GM12878 (cell line): Measurements from ENCODE around the gene PAX9. TPM values are rescaled to one million over a fixed set of nuclear protein-coding genes. Genes with fewer than 3 reads are reported as not detected.
"Not testable (repeated sequence)": the region's sequence is repeated elsewhere in the genome, so short reads cannot be mapped to it uniquely, and the experiment has no call there.

Experiments used
- ATAC-seq: fragments of 200-7000 bp; cut with Tn5 transposase; 3 replicates; pipeline ENCODE4 v1.9.1; 2020; ENCODE audit warnings: mild to moderate bottlenecking, moderate library complexity
- BruUV-seq: library from RNA; stranded (reverse); fragments of 400-500 nt; replicated peaks from 2 replicates; lab custom pipeline; 2021; lab: Mats Ljungman, UMichigan
- CTCF ChIA-PET: fragments of 300-600 bp; sonication (Branson Sonifier 250); formaldehyde crosslinking; extraction: SDS; loops from one replicate; lab custom pipeline; 2021; ENCODE audit warnings: inconsistent platforms; lab: Yijun Ruan, JAX
- POLR2A ChIA-PET: fragments of 350-600 bp; formaldehyde crosslinking; extraction: SDS; loops from one replicate; lab custom pipeline; 2021; ENCODE audit warnings: inconsistent platforms; lab: Charles Lee
- RAD21 ChIA-PET: fragments of 300-600 bp; sonication (Branson Sonifier 250); formaldehyde crosslinking; loops from one replicate; lab custom pipeline; 2023; ENCODE audit warnings: antibody characterized with exemption; ENCODE audit not compliant: unreplicated experiment; lab: Charles Lee
- SMC1A ChIA-PET: fragments of 300-600 bp; sonication (Branson Sonifier 250); formaldehyde crosslinking; loops from one replicate; lab custom pipeline; 2023; ENCODE audit not compliant: unreplicated experiment, uncharacterized antibody; lab: Charles Lee
- DNase-seq: peaks from one replicate; pipeline ENCODE4 v3.0.0-alpha.2; 2011; ENCODE audit warnings: low read depth, low spot score
- FAIRE-seq: peaks from 3 replicates; lab custom pipeline; 2011; peaks lifted over from hg19 to GRCh38; lab: Jason Lieb, UNC
- H2AFZ ChIP-seq: 2 replicates; pipeline ENCODE4 v1.6.0; 2011; ENCODE audit warnings: low read depth, low read length, control low read depth; ENCODE audit not compliant: control insufficient read depth
- H3K27ac ChIP-seq: 2 replicates; pipeline ENCODE4 v1.5.1; 2011; ENCODE audit warnings: control low read depth; ENCODE audit not compliant: control insufficient read depth, insufficient read depth
- H3K27me3 ChIP-seq, 2 experiments: replicated peaks in 1 of 2; 2 replicates each; pipeline versions ENCODE4 v1.6.0 to v1.6.1; 2011; ENCODE audit warnings: low read length in 1 of 2; ENCODE audit not compliant: control insufficient read depth in 2 of 2, insufficient read depth in 2 of 2
- H3K36me3 ChIP-seq, 2 experiments: 2 replicates each; pipeline ENCODE4 v1.5.1; 2011; ENCODE audit warnings: low read length in 1 of 2; ENCODE audit not compliant: control insufficient read depth in 2 of 2, insufficient read depth in 2 of 2
- H3K4me1 ChIP-seq: 2 replicates; pipeline ENCODE4 v1.6.1; 2011; ENCODE audit warnings: mild to moderate bottlenecking, low read length, moderate library complexity, mixed read lengths; ENCODE audit not compliant: control insufficient read depth, insufficient read depth
- H3K4me2 ChIP-seq: 2 replicates; pipeline ENCODE4 v1.6.0; 2011; ENCODE audit warnings: control low read depth; ENCODE audit not compliant: control insufficient read depth, insufficient read depth
- H3K4me3 ChIP-seq: fragments of 200-600 bp; sonication (generic); 2 replicates; pipeline ENCODE4 v1.5.1; 2016
- H3K79me2 ChIP-seq: 2 replicates; pipeline ENCODE4 v1.6.0; 2011; ENCODE audit warnings: low read length; ENCODE audit not compliant: control insufficient read depth, insufficient read depth
- H3K9ac ChIP-seq: 2 replicates; pipeline ENCODE4 v1.8.0; 2011; ENCODE audit warnings: low read length, control low read depth, mixed read lengths; ENCODE audit not compliant: control insufficient read depth, insufficient read depth
- H3K9me3 ChIP-seq: replicated peaks from 3 replicates; pipeline ENCODE4 v1.5.1; 2011; ENCODE audit warnings: mild to moderate bottlenecking, low read length; ENCODE audit not compliant: control insufficient read depth, insufficient read depth
- H4K20me1 ChIP-seq: 2 replicates; pipeline ENCODE4 v1.6.0; 2011; ENCODE audit not compliant: control insufficient read depth, insufficient read depth
- BMI1 ChIP-seq: fragments of 450-650 bp; IDR thresholded peaks from 2 replicates; pipeline ENCODE4 v1.6.1; 2016; ENCODE audit warnings: mild to moderate bottlenecking, moderate library complexity, borderline replicate concordance
- CBX5 ChIP-seq: sonication (generic); IDR thresholded peaks from 2 replicates; pipeline ENCODE4 v1.6.1; 2016; ENCODE audit warnings: low read depth, moderate library complexity, mild to moderate bottlenecking, inconsistent platforms
- CREB1 ChIP-seq: IDR thresholded peaks from 2 replicates; pipeline ENCODE4 v1.6.1; 2012; ENCODE audit warnings: low read depth, mild to moderate bottlenecking, inconsistent platforms
- MYB ChIP-seq: fragments of 150-350 bp; IDR thresholded peaks from 2 replicates; pipeline ENCODE4 v1.6.1; 2014; ENCODE audit warnings: mild to moderate bottlenecking, low read depth, low read length, borderline replicate concordance
- POLR2AphosphoS5 ChIP-seq: IDR thresholded peaks from 2 replicates; pipeline ENCODE4 v1.6.1; 2011; ENCODE audit warnings: mild to moderate bottlenecking, low read length, inconsistent platforms
- RB1 ChIP-seq: fragments of 450-650 bp; formaldehyde crosslinking; IDR thresholded peaks from 2 replicates; pipeline ENCODE4 v1.6.1; 2017; ENCODE audit warnings: mild to moderate bottlenecking, borderline replicate concordance
- SMAD1 ChIP-seq: fragments of 450-650 bp; IDR thresholded peaks from 2 replicates; pipeline ENCODE4 v1.6.1; 2018; ENCODE audit warnings: mild to moderate bottlenecking, low read depth; ENCODE audit not compliant: partially characterized antibody
- TARDBP ChIP-seq: IDR thresholded peaks from 2 replicates; pipeline ENCODE4 v1.6.1; 2016; ENCODE audit warnings: borderline replicate concordance
- TBL1XR1 ChIP-seq: IDR thresholded peaks from 2 replicates; pipeline ENCODE4 v1.6.1; 2012; ENCODE audit warnings: low read depth, low read length, improper control_type of control experiment
- YY1 ChIP-seq: IDR thresholded peaks from 2 replicates; pipeline ENCODE4 v1.6.1; 2011; ENCODE audit warnings: low read depth, mild to moderate bottlenecking, low read length
- WGBS: methylation state at CpG from one replicate; pipeline ENCODE4 v1.1.6; 2016; ENCODE audit warnings: low lambda C conversion rate; ENCODE audit not compliant: insufficient replicate concordance, insufficient coverage; ENCODE audit errors: missing lambda C conversion rate; 5-methylcytosine and 5-hydroxymethylcytosine counted together
- in situ Hi-C: fragments of 300-500 bp; cut with MboI; formaldehyde crosslinking; loops from 9 replicates; pipeline ENCODE4 v1.14.3; 2018; ENCODE audit warnings: mixed read lengths
- intact Hi-C: fragments of 100-400 bp; cut with micrococcal nuclease; formaldehyde crosslinking; loops from one replicate; pipeline ENCODE4 v1.14.2; 2022; ENCODE audit not compliant: unreplicated experiment
- polyA plus RNA-seq, 11 experiments: library from polyadenylated mRNA; depleted of rRNA in 4 of 11; unstranded in 6 of 11; stranded (reverse) in 5 of 11; fragments of >200 nt; fragmentation: Nextera tagmentation in 4 of 11; fragmentation: Illumina TruSeq in 1 of 11; extraction: Ambion mirVana in 4 of 11; extraction: Trizol in 1 of 11; gene quantifications; 1 replicate in 1 of 11; 2 replicates in 10 of 11; pipeline versions ENCODE4 v1.2.1 to v1.2.3, GENCODE V29; 2011 to 2016; ENCODE audit warnings: inconsistent platforms in 2 of 11, missing spikeins in 2 of 11, low read depth in 1 of 11
- total RNA-seq, 4 experiments: library from RNA; depleted of rRNA in 3 of 4; stranded (reverse); fragments of >200 nt in 3 of 4; fragmentation: Illumina TruSeq in 1 of 4; extraction: Trizol in 1 of 4; gene quantifications; 2 replicates each; pipeline versions ENCODE4 v1.2.1 to v1.2.3, GENCODE V29; 2013 to 2021
- TF ChIP-seq, protein P1 (sequence below): fragments of 450-650 bp; formaldehyde crosslinking; IDR thresholded peaks from 2 replicates; pipeline ENCODE4 v1.5.0; 2022; ENCODE audit warnings: mild to moderate bottlenecking, missing genetic modification characterization

The PAX9 gene
- total and polyA plus RNA-seq, 10 of the 15 experiments (the other 5 are each of a cell fraction or from before 2014, with no cell fraction given) = 0.03 to 8.2 (median 0.09) TPM; not detected in 3

DNA sequence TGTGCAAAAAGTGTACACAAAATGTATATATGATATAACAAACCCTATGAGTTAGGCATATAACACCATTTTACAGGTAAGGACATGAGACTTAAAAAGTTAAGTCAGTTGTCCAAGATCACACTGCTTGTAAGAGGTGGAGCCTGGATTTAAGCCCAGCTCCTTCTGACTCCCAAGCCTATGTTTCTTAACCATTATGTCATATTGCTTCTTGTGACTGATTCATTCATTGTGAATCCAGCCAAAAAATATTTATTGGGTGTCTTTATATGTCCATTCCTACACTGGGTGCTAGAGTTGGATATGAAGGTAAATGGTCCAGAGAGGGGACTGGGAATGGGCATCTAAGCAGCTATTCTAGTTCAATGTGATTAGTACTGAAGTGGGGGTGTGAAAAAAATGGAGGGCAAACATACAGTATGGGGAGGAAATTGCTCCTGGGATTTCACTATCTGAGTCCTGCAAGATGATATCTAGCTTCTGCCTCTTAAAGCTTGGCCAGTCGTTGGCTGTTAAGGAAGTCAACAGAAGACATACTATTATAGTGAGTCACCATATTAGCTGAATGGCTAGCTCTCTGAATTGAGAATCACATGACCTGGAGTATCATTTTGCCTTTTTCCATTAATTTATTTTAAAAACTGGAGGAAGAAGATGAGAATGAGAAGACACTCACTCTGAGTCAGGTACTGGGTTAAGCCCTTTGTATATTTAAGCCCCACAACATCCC lies 28.8 kb downstream of the PAX9 start:
- ChIA-PET SMC1A (no interaction called here), POLR2A (no interaction called here)
- 7% methylated on average over 1 of the region's 1 CpG for WGBS

DNA sequence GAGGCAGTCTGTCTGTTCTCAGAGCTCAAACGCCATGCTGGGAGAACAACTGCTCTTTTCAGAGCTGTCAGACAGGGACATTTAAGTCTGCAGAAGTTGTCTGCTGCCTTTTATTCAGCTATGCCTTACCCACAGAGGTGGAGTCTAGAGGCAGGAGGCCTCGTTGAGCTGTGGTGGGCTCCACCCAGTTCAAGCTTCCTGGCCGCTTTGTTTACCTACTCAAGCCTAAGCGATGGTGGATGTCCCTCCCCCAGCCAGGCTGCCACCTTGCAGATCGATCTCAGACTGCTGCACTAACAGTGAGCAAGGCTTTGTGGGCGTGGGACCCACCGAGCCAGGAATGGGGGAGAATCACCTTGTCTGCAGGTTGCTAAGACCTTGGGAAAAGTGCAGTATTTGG lies 37.8 kb downstream of the PAX9 start:
- BruUV-seq, H3K9me3 ChIP-seq, intact Hi-C loops, DNase-seq, SMC1A ChIA-PET, H3K36me3 ChIP-seq, FAIRE-seq, in situ Hi-C loops, POLR2A ChIA-PET, H2AFZ ChIP-seq, H3K27ac ChIP-seq, H3K79me2 ChIP-seq, H3K27me3 ChIP-seq, H3K4me2 ChIP-seq, RAD21 ChIA-PET, H3K9ac ChIP-seq, ATAC-seq, H3K4me3 ChIP-seq, H3K4me1 ChIP-seq, H4K20me1 ChIP-seq: not testable (repeated sequence)
- CTCF ChIA-PET = interaction anchor here (0.8 kb wide), 1 partner anchor 43 kb away, joined by 3 read pairs; no protein-coding TSS in a partner anchor
- 30% methylated on average over 7 of the region's 7 CpGs for WGBS

More for the DNA sequence above, 28.8 kb downstream of the PAX9 start:
- intact Hi-C loops = no loop called here
- H3K4me2 ChIP-seq = no peak overlapping the region
- no peak overlapping the region for H3K4me3 ChIP-seq
- H3K27ac ChIP-seq = no peak overlapping the region
- no peaks in the 10 kb centered on the region for H3K79me2 ChIP-seq
- in situ Hi-C loops = no loop called here
- no peaks in the 10 kb centered on the region for H3K9me3 ChIP-seq
- ChIA-PET CTCF (interaction anchor here (1.6 kb wide), 1 partner anchor 251 kb away, joined by 4 read pairs; no protein-coding TSS in a partner anchor), RAD21 (no interaction called here)
- no peak overlapping the region for H2AFZ ChIP-seq
- no peak for FAIRE-seq
- no TSS peak for BruUV-seq
- TF ChIP-seq YY1 (no peak), TARDBP (no peak), SMAD1 (no peak), CBX5 (no peak), CREB1 (no peak), BMI1 (no peak), POLR2AphosphoS5 (no peak), RB1 (no peak), TBL1XR1 (no peak), MYB (no peak)
- TF ChIP-seq, protein P1, sequence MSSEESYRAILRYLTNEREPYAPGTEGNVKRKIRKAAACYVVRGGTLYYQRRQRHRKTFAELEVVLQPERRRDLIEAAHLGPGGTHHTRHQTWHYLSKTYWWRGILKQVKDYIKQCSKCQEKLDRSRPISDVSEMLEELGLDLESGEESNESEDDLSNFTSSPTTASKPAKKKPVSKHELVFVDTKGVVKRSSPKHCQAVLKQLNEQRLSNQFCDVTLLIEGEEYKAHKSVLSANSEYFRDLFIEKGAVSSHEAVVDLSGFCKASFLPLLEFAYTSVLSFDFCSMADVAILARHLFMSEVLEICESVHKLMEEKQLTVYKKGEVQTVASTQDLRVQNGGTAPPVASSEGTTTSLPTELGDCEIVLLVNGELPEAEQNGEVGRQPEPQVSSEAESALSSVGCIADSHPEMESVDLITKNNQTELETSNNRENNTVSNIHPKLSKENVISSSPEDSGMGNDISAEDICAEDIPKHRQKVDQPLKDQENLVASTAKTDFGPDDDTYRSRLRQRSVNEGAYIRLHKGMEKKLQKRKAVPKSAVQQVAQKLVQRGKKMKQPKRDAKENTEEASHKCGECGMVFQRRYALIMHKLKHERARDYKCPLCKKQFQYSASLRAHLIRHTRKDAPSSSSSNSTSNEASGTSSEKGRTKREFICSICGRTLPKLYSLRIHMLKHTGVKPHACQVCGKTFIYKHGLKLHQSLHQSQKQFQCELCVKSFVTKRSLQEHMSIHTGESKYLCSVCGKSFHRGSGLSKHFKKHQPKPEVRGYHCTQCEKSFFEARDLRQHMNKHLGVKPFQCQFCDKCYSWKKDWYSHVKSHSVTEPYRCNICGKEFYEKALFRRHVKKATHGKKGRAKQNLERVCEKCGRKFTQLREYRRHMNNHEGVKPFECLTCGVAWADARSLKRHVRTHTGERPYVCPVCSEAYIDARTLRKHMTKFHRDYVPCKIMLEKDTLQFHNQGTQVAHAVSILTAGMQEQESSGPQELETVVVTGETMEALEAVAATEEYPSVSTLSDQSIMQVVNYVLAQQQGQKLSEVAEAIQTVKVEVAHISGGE (CRISPR knock-in tag) = no peak
- TF ChIP-seq, all 136 proteins: peak for 0
- DNase-seq (no peak), ATAC-seq (no peak)
- Histone ChIP-seq H4K20me1 (no peaks in the 10 kb centered on the region), H3K36me3 (no peaks in the 10 kb centered on the region), H3K9ac (no peak overlapping the region), H3K27me3 (no peaks in the 10 kb centered on the region), H3K4me1 (no peaks in the 10 kb centered on the region)
